GM21390 (cell line): ENCODE data around the gene CACNA1A.

Experiments used
- ATAC-seq: cut with Tn5 transposase; IDR thresholded peaks from one replicate; pipeline ENCODE4 v1.9.1; 2021; ENCODE audit not compliant: unreplicated experiment

Gene CACNA1A

DNA sequence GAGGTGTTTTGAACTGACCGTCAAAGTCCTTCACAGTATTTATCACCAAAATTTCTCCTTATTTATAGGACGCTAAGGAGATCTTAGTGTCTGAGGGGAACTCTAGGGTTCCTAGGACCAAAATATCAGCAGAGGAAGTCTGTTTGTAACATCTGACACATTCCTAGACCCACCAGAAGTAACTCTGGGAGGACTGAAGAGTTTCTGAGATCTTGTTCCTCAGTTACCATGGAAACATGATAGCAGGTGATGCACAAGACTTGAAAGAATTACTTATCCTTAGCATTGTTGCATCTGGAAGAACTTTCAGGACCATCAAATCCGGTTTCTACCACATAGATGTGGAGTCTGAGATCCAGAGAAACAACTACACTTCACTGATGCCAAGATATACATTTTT is 191.5 kb downstream of the CACNA1A start:
- ATAC-seq, result no peak

DNA sequence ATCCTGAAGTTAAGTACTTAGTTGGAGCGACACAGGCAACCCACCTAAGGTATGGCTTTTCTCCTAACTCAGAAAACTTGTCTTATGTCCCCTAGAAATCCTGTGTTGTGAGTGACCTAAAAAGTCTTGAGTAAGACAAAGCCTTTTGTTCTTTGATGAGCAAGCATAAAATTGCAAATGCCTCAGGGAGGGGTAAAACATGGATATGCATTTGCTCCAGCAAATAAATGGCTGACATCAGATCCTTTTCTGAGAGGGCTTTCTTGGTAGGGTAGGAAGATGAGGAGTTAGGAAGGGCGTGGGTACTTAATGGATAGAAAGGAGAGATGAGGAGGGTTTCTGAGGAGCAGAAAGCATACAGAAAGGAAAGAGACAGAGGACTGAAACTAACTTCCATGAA is 192.4 kb downstream of the CACNA1A start:
- ATAC-seq, result no peak

DNA sequence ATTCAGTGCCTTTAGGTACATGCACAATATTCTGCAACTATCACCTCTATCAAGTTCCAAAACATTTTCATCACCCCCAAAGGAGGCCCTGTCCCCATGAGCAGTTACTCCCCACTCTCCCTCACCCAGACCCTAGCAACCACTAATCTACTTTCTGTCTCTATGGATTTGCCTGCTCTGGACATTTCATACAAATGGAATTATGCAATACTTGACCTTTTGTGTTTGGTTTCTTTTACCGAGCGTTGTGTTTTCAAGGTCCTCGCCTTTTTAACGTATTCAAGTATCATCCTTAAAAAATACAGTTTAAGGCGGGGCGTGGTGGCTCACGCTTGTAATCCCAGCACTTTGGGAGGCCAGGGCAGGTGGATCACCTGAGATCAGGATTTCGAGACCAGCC is 196.4 kb downstream of the CACNA1A start:
- no peak for ATAC-seq

DNA sequence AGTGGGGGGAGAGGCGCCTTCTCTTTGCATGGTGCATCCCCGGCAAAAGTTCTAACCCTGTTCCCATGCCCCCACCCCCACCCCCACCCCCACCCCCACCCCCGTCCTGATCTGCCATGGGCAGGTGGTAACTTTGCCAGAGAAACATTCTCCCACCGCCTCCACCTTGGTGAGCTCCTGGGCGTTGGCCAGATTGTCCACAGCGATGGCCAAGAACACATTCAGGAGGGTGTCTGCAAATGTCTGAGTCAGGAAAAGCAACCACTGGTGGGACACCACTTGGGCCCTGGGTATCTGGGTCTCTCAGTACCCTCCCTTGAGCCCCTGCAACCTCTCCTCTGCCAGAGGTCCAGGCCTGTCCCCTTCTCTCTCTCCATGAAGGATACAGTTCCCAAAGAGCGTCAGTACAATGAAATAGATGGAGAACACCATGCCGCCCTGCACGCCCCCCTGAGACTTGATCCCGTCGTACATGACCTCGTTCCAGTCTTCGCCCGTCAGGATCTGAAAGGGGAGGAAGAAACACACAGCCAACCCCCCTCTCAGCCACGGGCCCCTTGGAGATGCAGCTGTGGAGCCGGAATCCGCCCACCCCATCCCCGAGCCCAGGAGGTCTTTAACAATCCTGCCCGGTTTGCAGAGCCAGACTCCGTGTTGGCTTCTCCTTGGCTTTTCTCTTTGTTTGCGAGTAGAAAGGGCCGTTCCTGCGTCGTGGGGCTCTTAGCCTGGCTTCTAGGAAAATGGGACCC is 202.7 kb downstream of the CACNA1A start:
- no peak for ATAC-seq

DNA sequence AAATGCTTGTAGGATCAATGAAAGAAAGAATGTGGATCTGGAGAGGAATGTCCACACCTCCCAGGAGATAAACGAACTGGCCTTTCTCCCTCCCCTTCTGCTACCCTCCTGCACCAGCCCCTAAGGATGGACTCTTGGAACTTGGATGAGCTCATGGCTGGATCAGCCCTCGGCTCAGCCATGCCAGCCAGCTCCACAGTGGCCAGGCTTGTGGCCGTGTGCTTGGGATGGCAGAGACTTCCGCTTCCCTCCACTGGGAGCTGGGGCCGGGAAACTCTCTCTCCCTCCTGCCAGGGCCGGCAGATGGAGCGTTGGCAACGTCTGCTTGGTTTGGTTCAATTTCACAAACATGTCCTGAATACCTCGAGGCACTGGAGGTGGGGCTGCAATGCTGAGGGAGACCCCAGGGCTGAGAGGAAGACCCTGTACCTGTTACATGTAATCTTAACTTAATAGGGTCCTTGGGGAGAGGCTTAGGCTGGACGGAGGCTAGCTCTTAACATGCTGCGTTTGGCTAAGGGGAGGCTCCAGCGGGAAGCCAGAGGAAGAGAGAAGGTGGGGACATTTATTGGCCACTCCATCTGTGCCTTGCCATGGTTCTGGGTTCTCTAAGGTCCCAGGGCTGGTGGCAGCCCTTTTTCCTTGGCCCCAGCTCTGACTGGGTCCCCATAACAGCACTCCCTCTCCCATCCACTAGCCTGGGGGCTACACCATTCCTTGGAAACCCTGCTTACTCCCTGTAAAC is 203.6 kb downstream of the CACNA1A start:
- no peak for ATAC-seq

DNA sequence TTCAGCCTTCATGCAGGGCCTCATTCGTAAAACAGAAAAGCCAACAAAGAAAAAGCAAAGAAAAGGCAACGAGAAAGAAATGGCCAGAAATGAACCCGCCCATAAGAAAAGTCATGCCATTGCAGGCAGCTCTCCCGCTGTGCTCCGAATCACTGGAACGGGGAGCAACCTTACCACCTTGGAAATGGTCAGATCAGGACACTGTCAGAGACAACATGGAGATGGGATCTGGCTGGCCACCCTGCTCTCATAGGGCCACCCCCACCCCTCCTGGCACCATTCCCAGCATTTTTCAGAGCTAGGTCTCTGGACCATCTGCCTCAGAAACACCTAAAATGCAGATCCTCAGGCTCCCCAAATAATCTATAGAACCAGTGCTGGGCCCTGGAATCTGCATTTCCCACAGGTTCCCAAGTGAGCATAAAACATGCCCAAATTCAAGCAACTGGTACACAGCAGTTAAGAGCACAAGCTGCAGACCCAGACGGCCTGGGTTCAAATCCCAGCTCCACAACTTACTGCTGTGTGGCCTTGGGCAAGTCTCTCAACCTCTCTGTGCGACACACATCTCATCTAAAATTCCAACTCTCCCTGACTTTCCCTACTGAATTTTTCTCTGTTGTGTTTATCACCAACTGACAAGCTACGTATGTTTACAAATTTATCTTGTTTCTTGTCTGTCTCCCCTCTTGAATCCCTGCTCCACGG is 204.5 kb downstream of the CACNA1A start:
- ATAC-seq, result no peak

DNA sequence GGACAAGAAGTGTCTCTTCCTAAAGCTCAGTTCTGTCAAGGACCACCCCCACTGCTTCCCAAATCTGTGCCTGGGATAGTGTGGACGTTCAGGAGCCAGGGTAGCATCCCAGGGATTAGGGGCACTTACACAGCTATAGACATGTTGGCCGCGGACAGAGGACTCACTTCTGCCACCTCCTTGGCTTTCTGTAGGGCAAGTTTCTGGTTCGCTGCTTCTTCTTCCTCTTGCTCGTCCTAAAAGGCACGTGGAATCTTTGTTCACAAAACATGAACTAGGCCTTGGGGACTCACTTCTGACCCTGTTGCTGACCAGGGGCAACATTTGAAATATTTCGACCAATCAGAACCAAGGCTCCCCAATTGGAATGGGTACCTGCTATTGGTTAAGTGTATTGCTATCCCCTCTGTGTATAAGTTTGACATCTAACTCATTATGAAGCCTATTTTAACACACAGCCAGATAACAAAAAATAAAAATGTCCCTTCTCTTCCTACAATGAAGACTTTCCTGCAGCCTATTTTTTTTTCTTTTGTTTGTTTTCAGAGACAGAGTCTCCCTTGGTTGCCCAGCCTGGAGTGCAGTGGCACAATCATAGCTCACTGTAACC is 205.8 kb downstream of the CACNA1A start:
- no peak for ATAC-seq

DNA sequence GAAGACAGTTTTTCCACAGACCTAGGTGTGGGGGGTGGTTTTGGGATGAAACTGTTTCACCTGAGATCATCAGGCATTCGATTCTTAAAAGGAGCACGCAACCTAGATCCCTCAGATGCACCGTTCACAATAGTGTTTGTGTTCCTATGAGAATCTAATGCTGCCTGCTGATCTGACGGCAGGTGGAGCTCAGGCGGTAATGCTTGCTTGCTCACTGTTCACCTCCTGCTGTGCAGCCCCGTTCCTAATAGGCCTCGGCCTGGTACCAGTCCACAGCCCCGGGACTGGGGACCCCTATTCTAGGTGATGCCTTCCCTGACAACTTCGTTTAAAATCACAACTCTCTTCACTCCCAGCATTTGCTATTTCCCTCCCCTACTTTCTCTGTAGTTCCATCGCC is 206.4 kb downstream of the CACNA1A start:
- ATAC-seq, result no peak

DNA sequence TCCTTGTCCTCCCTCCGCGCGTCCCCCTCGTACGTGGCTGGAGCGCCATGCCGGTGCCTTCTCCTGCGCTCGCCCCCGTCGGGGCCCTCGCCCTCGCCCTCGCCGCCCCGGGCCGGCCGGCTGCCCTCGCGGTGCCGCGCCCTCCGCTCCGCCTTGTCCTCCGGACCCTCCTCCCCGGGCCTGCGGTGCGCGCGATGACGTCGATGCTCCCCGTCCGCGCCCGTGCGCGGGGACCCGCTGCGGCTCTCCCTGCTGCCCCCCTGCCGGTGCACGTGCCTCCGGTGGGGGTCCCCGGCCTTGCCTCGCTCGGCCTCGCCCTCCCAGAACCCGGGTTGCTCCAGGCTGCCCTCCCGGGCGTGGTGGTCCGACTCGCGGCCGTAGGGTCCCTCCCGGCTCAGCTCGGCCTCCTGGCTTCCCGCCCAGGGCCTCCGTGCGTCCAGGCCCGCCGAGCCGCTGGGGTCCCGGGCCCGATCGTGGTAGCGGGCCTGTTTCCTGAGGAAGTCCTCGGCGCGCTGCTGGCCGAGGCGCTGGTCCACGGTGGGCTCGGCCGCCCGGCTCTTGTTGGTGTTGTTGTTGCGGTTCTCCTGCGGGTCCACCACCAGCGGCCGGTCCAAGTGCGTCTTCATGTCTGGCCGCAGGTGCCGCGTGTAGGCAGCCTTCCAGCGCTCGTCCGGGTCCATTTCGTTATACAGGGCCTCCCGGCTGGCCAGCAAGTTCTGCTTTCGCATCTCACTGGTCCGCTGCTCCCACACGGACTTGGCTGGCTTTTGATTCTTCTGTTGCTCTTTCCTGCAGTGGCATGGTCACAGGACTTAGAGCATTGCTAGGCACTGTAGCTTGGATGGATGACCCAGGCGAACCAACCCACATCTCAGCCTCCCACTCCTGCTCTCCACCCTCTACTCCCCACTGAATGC is 207.5 kb downstream of the CACNA1A start:
- ATAC-seq, result no peak

DNA sequence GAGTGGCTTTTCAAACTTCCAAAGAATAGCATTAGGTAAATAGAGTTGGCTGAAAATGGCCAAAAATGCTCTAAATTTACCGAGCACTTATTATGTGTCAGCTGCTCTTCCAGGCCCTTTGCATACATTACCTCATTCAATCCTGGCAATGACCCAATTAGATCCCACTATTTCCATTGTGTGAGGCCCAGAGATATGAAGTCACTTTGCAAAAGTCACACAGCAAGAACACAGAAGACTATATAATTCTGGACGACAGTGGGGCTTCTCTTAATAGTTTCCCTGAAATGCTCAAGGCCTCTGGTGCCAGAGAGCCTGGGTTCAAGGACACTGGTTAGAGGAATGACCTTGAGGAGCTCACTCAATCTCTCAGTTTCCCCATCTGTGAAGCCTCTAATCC is 209.3 kb downstream of the CACNA1A start:
- no peak for ATAC-seq

DNA sequence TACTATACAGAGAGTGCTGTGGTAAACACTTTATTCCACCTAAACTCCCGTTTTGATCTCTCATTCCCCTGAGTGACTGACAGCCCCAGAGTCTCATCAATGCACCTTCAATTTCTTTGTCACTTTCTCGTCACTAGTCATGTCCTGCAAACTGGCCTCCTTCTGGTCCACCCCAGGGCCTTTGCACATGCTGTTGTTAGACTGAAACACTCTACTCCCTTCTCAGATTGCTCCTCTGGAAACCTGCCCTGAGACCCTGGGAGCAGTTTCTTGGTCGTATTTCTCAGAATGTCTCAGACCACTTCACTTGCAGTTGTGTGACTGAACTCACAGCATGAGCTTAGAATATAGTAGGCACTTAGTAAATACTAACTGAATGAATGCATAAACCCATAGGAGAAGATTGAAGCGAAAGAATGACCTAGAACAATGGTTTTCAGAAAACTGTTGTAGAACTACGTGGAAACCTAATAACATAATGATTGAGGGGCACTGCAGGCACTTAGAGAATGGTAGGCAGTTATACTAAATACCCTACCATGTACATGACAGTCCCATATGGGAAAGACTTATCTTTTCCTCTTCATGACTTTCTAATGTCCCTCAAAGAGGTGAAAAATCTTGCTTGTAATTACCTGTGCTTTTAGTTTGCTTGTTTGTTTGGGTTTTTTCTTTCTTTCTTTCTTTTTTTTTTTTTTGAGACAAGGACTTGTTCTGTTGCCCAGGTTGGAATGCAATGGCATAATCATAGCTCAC is 211.3 kb downstream of the CACNA1A start:
- no peak for ATAC-seq

DNA sequence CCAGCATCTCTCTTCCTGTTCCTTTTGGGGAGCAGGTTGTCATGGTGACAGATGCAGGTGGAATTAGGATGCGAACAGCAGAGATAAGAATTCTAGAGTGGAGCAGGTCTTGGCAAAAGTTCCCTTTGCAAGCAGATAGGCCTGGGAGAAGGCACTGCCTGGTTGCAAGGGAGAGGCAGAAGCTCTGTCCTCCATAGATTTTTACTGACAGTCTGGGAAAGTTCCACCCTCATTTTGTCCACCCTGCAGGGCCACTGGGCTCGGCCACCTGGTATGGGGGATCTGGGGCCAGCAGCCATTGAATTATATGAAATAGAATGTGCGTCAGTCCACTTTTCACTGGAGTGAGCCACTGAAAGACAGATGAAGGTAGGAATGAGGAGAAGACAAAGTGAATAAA is 214.4 kb downstream of the CACNA1A start:
- no peak for ATAC-seq

DNA sequence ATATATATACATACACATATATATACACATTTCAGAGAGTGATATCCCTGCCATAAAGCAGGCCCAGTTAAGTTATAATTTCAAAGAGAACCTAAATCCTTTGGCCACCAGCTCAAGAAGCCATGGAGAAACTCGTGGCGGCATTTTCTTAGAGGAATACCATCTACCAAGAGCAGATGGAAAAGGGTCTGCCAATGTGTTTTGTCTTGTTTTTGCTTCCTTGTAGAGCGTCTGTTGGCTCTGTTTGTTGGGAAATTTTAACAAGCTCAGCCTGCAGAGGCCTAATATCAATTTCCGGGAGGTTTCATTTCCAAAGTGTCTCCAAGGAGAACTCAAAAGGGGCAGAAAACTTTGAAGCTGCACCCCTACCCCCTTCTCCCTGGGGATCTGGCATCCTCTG is 215.5 kb downstream of the CACNA1A start:
- ATAC-seq, result no peak

DNA sequence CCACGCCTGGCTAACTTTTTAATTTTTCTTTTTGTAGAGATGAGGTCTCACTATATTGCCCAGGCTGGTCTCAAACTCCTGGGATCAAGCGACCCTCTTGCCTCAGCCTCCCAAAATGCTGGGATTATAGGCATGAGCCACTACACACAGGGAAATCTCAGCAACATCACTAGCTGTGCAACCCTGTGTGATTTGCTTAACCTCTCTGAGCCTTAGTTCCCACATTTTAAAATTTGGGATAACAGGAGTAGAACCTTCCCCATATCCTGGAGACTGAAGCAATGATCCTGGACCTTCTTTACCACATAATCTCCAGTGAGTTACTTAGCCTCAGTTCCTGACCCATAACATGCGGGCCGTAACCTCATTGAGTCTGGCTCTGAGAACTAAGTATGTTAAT is 217.0 kb downstream of the CACNA1A start:
- ATAC-seq, result no peak

DNA sequence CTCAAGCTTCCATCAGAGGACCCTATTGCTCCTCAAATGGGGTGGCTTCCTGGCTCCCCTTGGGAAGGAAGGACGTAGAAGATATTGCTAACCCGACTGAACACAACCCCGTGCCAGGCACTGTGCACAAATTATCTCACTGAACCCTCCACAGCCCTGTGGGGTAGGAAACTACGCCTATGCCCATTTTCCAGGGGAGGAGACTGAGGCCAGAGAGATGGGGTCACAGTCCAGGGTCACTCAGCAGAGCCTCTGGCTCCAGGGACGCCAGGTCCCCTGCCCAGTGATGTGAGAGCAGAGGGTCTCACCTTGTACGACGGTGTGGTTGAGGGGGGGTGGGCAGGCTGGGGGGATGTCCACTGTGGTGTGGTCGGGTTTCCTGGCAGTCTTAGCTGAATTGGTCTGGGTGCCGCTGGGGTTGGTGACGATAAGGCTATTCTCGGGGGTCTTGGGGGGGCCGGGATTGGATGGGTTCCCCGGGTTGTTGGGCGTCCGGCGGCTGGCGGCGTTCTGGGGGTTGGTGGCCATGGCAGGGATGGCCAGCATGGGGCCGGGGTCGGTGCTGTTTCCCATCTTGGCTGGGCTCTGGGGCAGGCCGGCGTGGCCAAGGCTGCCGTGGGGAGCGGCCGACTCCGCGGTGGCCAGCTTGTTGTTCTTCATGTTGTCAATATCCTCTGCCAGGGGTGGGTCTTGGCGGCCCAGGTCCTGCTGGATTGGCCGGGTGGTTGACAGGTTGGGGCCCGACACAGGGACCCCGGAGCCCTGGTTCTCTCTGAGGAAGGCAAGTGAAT is 219.9 kb downstream of the CACNA1A start:
- no peak for ATAC-seq

DNA sequence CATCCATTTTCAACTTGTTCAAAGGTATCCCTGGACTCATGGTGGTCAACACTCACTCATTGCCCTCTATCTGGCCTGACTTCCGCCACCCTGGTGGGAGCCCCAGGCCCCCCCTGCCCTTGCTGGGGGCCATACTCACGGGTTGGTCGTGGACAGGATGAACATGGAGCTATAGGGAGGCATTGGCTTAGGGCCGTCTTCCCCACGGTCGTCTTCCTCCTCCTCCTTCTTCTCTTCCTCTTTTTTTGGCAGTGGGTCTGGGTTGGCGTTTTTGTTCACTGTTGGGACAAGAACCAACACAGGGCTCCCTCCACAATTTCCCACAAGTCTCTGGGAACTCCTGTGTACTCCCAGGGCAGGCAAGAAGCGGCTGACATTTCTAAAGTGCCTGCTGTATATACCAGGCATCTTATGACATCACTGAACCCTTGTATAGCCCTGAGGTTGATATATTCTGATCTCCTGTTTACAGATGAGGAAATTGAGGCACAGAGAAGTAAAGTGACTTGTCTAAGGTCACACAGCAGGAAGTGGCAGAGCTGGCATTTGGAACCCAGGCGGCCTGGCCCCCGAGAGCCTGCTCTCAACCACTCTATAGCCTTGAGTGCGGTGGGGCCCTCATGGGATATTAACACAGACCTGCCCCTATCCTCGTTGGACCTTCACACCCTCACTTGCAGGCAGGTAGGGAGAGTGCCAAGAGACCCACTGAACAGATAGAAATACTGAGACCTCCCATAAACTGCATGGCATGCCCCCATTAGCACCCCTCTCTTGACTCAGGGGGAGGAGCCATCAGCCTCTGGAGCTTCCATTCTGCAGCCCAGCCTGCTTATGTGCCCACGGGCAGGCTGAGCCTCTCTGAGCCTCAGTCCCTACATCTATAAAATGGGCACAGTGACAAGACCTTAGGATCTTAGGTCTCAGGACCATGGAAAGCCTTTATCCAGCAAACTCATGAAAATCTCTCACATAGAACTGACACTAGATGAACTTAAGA is 221.1 kb downstream of the CACNA1A start:
- no peak for ATAC-seq

DNA sequence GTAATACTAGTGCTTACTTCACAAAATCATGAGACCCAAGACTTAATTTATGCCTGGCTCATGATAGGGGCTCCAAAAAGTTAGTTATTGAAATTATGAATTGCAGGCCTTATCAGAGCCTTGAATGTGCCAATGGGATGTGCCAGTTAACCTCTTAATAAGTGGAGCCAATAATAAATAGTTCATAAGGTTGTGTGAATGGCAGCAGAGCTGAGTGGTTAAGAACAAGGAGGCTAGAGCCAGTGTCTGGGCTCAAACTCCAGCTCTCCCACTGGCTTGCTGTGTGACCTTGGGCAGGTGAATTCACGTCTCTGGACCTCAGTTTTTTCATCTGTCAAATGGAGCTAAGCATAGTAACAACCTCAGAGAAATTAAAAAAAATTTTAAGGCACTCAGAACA is 222.4 kb downstream of the CACNA1A start:
- ATAC-seq, result no peak
